ENCODE data around the gene RAB44.
"Not testable (repeated sequence)": the region's sequence is repeated elsewhere in the genome, so short reads cannot be mapped to it uniquely, and the experiment has no call there.

Gene RAB44

GRCh38 chr6:36713846-36714245, 16.2 kb downstream of the RAB44 start:
- DNase-seq (ENCODE audit: low spot score), result no peak

DNA sequence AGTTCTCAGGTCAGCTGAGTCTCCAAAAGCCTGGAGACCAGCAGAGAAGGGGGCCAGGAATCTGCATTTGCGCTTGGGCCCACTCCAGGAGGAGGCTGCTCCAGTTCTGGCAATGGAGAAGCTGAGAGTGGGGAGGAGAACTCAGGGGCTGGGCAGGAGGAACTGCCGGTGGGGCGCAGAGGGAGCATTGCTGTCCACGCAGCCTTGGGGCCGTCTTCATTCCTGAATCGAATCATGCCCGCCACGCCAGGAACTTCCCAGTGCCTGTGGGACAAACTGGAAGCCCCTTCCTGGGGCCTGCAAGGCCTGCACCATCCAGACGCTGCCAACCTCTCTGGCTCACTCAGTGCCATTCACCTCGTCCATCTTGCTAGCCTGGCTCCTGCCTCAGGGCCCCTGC, 16.9 kb downstream of the RAB44 start:
- DNase-seq (ENCODE audit: low spot score), result no peak

DNA sequence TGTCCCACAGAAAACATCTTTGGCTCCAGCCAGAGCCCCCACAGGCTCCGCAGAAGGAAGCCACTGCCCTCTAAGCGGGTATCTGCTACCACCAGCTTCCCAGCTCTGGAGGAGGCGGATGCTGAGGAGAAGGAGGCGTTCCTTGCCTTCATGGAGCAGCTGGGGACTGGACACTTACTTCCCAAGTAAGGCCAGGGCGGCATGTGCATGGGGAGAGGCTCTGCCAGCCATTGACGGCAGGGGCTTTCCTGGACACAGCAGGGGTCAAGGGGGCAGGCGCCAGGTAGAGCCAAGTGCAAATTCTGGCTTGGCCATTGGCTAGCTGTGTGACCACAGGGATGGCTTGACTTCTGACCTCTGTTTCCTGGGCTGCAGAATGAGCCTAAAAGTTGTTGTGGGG, 17.8 kb downstream of the RAB44 start:
- DNase-seq (ENCODE audit: low spot score), result no peak

DNA sequence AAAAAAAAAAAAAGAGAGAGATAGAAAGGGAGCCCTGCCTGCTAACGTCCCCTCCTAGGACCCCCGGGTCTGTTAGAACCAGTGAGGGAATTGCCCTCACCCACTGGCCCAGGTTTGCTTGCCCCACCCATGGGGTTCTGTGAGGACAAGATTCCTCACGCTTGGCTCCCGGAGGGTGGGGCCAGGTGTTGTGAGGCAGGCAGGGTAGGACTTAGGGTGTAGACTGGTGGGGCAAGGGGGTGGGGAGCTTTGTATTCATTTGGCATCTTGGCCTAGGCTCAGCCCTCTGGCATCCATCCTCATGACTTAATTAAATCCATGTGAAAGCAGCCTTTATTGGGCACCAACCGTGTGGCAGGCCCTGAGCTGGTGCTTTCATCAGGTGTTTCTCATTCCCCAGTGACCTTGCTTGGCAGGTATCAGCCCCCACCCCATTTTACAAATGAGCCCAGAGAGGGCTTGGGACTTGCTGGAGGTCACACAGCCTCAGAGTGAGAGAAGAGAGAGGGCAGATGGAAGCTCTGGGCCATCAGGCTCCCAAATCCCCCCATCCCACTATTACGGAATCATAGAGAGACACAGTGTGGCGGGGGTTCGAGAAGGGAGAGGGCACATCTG, 19.0 kb downstream of the RAB44 start:
- DNase-seq (ENCODE audit: low spot score), result no peak

GRCh38 chr6:36717231-36717825, 19.7 kb downstream of the RAB44 start:
- no peak for DNase-seq (ENCODE audit: low spot score)

DNA sequence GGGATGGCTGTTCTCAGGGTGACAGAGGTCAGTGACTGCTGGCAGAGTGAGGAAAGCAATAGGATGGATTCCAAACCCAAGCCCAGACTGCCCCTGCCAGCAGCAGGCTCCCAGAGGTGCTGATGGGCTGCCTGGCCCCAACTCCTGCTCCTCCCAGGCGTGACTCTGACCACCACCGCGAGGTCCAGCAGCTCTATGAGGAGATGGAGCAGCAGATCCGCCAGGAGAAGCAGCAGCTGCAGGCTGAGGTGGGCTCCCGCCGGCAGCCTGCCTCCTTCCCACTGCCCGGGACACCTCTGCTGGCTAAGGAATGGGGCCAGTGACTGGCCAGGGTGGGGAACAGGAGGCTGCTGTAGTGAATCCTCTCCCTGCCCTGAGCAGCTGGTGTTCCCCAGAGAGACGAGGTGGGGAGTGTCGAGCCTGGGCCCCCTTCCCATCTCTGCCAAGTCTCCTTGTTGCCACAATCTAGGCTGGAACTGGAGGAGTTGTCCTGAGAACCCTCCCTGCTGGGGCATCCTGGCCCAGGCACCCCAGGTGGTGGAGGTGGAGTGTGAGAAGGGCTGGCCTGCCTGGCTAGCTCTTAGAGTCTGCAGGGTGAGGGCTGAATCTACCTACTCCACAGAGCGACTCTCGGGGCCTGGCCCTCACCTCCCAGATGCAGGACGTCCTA, 20.4 kb downstream of the RAB44 start:
- DNase-seq (ENCODE audit: low spot score), result no peak

DNA sequence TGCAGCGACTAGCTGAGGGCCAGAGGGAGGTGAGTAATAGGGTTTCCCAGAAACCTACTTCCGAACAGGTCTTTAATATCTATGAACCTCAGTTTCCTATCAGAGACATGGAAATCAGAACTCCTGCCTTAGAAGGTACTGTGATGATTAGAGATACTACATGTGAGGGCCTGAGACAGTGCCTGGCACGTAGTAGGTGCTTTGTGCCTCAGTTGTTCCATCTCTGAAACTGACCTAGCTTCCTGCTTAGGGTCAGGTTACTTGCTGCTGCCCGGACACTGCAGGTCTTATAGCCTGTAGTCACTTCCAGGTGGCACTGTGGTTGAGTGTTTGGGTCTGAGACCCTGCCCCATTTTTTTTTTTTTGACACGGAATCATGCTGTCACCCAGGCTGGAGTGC, 20.9 kb downstream of the RAB44 start:
- no peak for DNase-seq (ENCODE audit: low spot score)

- no peak for DNase-seq (ENCODE audit: low spot score)
Measured at GRCh38 chr6:36719126-36719525, 21.5 kb downstream of the RAB44 start.

GRCh38 chr6:36720251-36721141, 22.9 kb downstream of the RAB44 start:
- no peak for DNase-seq (ENCODE audit: low spot score)

GRCh38 chr6:36721369-36722140, 23.9 kb downstream of the RAB44 start:
- DNase-seq (ENCODE audit: low spot score), result no peak

DNA sequence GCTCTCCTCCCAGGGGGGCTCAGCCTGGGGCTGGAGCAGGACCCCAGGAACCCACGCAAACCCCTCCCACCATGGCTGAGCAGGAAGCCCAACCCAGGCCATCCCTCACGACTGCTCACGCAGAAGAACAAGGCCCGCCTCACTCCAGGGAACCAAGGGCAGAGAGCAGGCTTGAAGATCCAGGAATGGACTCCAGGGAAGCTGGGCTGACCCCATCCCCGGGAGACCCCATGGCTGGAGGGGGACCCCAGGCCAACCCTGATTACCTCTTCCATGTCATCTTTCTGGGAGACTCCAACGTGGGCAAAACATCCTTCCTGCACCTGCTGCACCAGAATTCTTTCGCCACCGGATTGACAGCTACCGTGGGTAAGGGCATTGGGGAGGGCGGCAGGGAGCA, 24.7 kb downstream of the RAB44 start:
- DNase-seq (ENCODE audit: low spot score), result no peak

- no peak for DNase-seq (ENCODE audit: low spot score)
Measured at GRCh38 chr6:36722879-36723278, 25.3 kb downstream of the RAB44 start.

GRCh38 chr6:36723992-36724391, 26.4 kb downstream of the RAB44 start:
- DNase-seq (ENCODE audit: low spot score), result not testable (repeated sequence)

- DNase-seq (ENCODE audit: low spot score), result peak; percentile 59
Measured at GRCh38 chr6:36724514-36725390, 27.1 kb downstream of the RAB44 start.

DNA sequence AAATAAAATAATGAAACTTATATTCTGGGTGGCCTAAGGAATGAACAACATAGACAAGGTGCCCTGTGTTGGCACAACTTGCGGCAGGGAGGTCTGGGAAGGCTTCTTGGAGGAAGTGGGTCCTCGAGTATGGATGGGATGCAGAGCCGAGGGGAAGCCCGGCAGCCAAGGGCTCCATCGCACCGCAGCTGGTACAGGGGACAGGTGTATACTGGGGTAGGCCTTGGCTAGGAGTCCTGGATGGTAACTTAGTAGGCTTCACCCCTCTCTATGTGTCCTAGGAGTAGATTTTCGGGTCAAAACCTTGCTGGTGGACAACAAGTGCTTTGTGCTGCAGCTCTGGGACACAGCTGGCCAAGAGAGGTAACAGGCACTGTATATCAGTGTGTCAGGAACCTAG, 28.0 kb downstream of the RAB44 start:
- DNase-seq (ENCODE audit: low spot score), result no peak

GRCh38 chr6:36727505-36728021, 29.9 kb downstream of the RAB44 start:
- no peak for DNase-seq (ENCODE audit: low spot score)

- DNase-seq (ENCODE audit: low spot score), result no peak
Measured at GRCh38 chr6:36728289-36729160, 30.9 kb downstream of the RAB44 start.

DNA sequence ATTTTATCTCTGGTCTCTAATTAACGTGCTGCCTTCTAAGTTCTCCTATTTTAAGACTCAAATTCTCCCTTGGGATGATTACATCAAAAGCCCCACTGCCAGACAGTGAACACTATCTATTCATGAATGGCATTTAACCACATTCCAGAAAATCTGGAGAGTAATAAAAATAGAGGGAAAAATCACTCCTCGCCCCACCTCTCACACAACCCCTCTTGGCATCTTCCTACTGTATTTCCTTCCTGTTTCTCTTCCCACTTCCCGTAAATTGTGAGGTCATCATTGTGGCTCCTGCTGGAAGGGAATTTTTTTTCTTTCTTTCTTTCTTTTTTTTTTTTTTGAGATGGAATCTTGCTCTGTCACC, 31.5 kb downstream of the RAB44 start:
- no peak for DNase-seq (ENCODE audit: low spot score)

All from RKO (cell line).